HL-60 (cell line): ENCODE measurements around the gene NMNAT3.

ENCODE experiments used
- DNase-seq, 2 experiments: peaks; one replicate each; pipeline ENCODE4 v3.0.0-alpha.2; 2010 to 2020; ENCODE audit warnings: low read depth in 1 of 2, low spot score in 1 of 2
- H3K27ac ChIP-seq: fragments of 250-450 bp; sonication (Bioruptor Pico); replicated peaks from 2 replicates; pipeline ENCODE4 v1.5.1; 2020; ENCODE audit warnings: mild to moderate bottlenecking, moderate library complexity
- H3K27me3 ChIP-seq: fragments of 250-450 bp; sonication (Bioruptor Pico); 2 replicates; pipeline ENCODE4 v1.5.1; 2021; ENCODE audit warnings: mild to moderate bottlenecking, moderate library complexity; ENCODE audit not compliant: insufficient read depth, poor library complexity, severe bottlenecking
- H3K4me3 ChIP-seq: replicated peaks from 2 replicates; pipeline ENCODE4 v1.5.1; 2011; ENCODE audit warnings: mild to moderate bottlenecking, control low read depth, low read length; ENCODE audit not compliant: insufficient read depth
- CTCF ChIP-seq: IDR thresholded peaks from one replicate; pipeline ENCODE4 v1.5.1; 2011; ENCODE audit warnings: low read length, control low read depth, inconsistent platforms; ENCODE audit not compliant: insufficient read depth
- GABPA ChIP-seq: IDR thresholded peaks from 2 replicates; pipeline ENCODE4 v1.6.1; 2012; ENCODE audit warnings: low read depth
- POLR2AphosphoS5 ChIP-seq: IDR thresholded peaks from 2 replicates; pipeline ENCODE4 v1.6.1; 2012; ENCODE audit warnings: low read depth
- REST ChIP-seq: IDR thresholded peaks from 2 replicates; pipeline ENCODE4 v1.6.1; 2012; ENCODE audit warnings: low read depth; ENCODE audit not compliant: insufficient replicate concordance
- SPI1 ChIP-seq: IDR thresholded peaks from 2 replicates; pipeline ENCODE4 v1.6.1; 2012; ENCODE audit warnings: low read depth, mild to moderate bottlenecking, borderline replicate concordance

The NMNAT3 gene

GRCh38 chr3:139611528-139611927 lies 66.2 kb downstream of the NMNAT3 start:
- TF ChIP-seq GABPA (no peak), POLR2AphosphoS5 (no peak), CTCF (no peak), REST (no peak), SPI1 (no peak)
- Histone ChIP-seq H3K4me3 (no peak overlapping the region), H3K27ac (no peak overlapping the region), H3K27me3 (no peaks in the 10 kb centered on the region)
- no peak for DNase-seq

GRCh38 chr3:139610886-139611285 lies 66.9 kb downstream of the NMNAT3 start:
- no peaks in the 10 kb centered on the region for H3K27me3 ChIP-seq
- H3K4me3 ChIP-seq, result no peak overlapping the region
- no peak for DNase-seq
- H3K27ac ChIP-seq, result no peak overlapping the region
- TF ChIP-seq POLR2AphosphoS5 (no peak), GABPA (no peak), CTCF (no peak), REST (no peak), SPI1 (no peak)

- DNase-seq, result no peak
- Histone ChIP-seq H3K27ac (no peak overlapping the region), H3K4me3 (no peak overlapping the region), H3K27me3 (no peaks in the 10 kb centered on the region)
- TF ChIP-seq REST (no peak), CTCF (no peak), SPI1 (no peak), POLR2AphosphoS5 (no peak)
Observed at GRCh38 chr3:139608924-139609323, 68.8 kb downstream of the NMNAT3 start.
